Amniotic stem cell (primary cell): ENCODE measurements around the gene TBCEL.
"Not testable (repeated sequence)": the region's sequence is repeated elsewhere in the genome, so short reads cannot be mapped to it uniquely, and the experiment has no call there.

Experiments used
- DNase-seq: peaks from one replicate; lab custom pipeline; 2025; lab: John Stamatoyannopoulos, UW

TBCEL gene

GRCh38 chr11:121106812-121107211 lies 82.9 kb downstream of the TBCEL start:
- no peak for DNase-seq

- DNase-seq: no peak
Measured at GRCh38 chr11:121108413-121108812, 84.5 kb downstream of the TBCEL start.

- DNase-seq: no peak
Measured at GRCh38 chr11:121109471-121109870, 85.6 kb downstream of the TBCEL start.

GRCh38 chr11:121109916-121110586 lies 86.1 kb downstream of the TBCEL start:
- no peak for DNase-seq

GRCh38 chr11:121110871-121111724 lies 87.2 kb downstream of the TBCEL start:
- no peak for DNase-seq

GRCh38 chr11:121112498-121113455 lies 88.9 kb downstream of the TBCEL start:
- peak; percentile 59 for DNase-seq

- no peak for DNase-seq
Measured at GRCh38 chr11:121113611-121114010, 89.7 kb downstream of the TBCEL start.

GRCh38 chr11:121115024-121115423 lies 91.1 kb downstream of the TBCEL start:
- DNase-seq: not testable (repeated sequence)

- no peak for DNase-seq
Measured at GRCh38 chr11:121117788-121118187, 93.9 kb downstream of the TBCEL start.

- DNase-seq: no peak
Measured at GRCh38 chr11:121119440-121119839, 95.5 kb downstream of the TBCEL start.

- no peak for DNase-seq
Measured at GRCh38 chr11:121122328-121122727, 98.4 kb downstream of the TBCEL start.

GRCh38 chr11:121123496-121124069 lies 99.7 kb downstream of the TBCEL start:
- no peak for DNase-seq

GRCh38 chr11:121127809-121128208 lies 103.9 kb downstream of the TBCEL start:
- no peak for DNase-seq

GRCh38 chr11:121129362-121130340 lies 105.7 kb downstream of the TBCEL start:
- DNase-seq: no peak

GRCh38 chr11:121131656-121132055 lies 107.8 kb downstream of the TBCEL start:
- no peak for DNase-seq

- DNase-seq: no peak
Measured at GRCh38 chr11:121132211-121132976, 108.5 kb downstream of the TBCEL start.

- DNase-seq: no peak
Measured at GRCh38 chr11:121134741-121135312, 110.9 kb downstream of the TBCEL start.

GRCh38 chr11:121137005-121137404 lies 113.1 kb downstream of the TBCEL start:
- DNase-seq: no peak

- DNase-seq: no peak
Measured at GRCh38 chr11:121138259-121138658, 114.4 kb downstream of the TBCEL start.
